ENCODE measurements around the gene HOGA1.

HOGA1 gene

DNA sequence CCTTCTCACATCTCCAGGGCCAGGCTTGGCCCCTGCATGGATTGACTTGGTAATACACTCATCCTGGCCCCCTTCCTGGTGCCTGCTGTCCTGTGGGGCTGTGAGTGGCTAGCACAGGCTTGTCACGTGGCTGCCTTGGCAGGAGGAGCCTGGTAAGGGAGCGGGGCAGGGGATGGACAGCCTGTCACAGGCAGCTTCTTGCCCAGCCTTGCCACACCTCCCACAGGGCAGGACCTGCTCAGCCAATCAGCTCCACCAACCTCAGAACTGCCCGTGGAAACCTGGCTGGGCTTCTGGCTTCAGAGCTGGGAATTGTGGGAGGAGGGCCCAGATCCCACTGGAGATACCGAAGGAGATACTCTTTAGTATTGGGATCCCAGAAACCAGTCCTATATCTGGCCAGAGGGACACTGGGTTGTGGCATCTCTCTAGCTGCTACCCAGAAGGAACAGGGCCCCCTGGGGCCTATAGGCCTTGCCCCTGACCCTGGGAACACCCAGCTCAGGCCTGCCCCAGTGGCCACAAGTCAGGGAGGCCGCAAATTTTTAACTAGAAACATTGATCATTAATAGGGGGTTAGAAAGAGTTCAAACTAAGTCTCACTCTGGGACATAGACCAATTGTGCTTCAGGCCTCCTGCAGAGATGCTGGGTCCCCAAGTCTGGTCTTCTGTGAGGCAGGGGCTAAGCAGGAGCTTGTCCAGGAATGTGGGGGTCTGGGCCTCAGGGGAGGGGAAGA, at the start of gene HOGA1:
HOGA1 (plus strand) TSS at position 330 of the 738 bp plus-strand sequence; CDS start at position 645, 315 bp downstream.
- no peaks in the 10 kb centered on the region for H3K36me3 ChIP-seq (ENCODE audit: low read length)
- no peak within 1 kb of the TSS for H3K4me2 ChIP-seq (ENCODE audit: low read depth, low read length, poor library complexity, severe bottlenecking)
- no peaks in the 10 kb centered on the region for H3K9me2 ChIP-seq (replicated peaks; ENCODE audit: insufficient read depth, low read length)
- no peaks in the 10 kb centered on the region for H3K9me3 ChIP-seq (ENCODE audit: insufficient read depth, low read length)
- no peak within 1 kb of the TSS for H3K4me3 ChIP-seq (ENCODE audit: insufficient read depth, low read length, poor library complexity, severe bottlenecking)
- H3K79me2 ChIP-seq (ENCODE audit: insufficient read depth, low read length): no peaks in the 10 kb centered on the region
- no peaks in the 10 kb centered on the region for H3K27me3 ChIP-seq (ENCODE audit: low read length)
- TF ChIP-seq EZH2phosphoT487 (conservative IDR thresholded peaks at IDR 0.05; ENCODE audit: low read length): no peak
- TF ChIP-seq, protein P1, sequence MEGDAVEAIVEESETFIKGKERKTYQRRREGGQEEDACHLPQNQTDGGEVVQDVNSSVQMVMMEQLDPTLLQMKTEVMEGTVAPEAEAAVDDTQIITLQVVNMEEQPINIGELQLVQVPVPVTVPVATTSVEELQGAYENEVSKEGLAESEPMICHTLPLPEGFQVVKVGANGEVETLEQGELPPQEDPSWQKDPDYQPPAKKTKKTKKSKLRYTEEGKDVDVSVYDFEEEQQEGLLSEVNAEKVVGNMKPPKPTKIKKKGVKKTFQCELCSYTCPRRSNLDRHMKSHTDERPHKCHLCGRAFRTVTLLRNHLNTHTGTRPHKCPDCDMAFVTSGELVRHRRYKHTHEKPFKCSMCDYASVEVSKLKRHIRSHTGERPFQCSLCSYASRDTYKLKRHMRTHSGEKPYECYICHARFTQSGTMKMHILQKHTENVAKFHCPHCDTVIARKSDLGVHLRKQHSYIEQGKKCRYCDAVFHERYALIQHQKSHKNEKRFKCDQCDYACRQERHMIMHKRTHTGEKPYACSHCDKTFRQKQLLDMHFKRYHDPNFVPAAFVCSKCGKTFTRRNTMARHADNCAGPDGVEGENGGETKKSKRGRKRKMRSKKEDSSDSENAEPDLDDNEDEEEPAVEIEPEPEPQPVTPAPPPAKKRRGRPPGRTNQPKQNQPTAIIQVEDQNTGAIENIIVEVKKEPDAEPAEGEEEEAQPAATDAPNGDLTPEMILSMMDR (IDR thresholded peaks at IDR 0.05; ENCODE audit: insufficient read depth, low read length, poor library complexity, severe bottlenecking): no peak
- no peak within 1 kb of the TSS for H3K27ac ChIP-seq (ENCODE audit: low read depth, low read length)
- H2AFZ ChIP-seq (ENCODE audit: low read depth, low read length, severe bottlenecking): no peak within 1 kb of the TSS
- no peak within 1 kb of the TSS for H3K9ac ChIP-seq (ENCODE audit: low read length)
- H3F3A ChIP-seq (ENCODE audit: insufficient read depth): no peaks in the 10 kb centered on the region
- no peaks in the 10 kb centered on the region for H4K20me1 ChIP-seq (ENCODE audit: low read depth, low read length)

DNA sequence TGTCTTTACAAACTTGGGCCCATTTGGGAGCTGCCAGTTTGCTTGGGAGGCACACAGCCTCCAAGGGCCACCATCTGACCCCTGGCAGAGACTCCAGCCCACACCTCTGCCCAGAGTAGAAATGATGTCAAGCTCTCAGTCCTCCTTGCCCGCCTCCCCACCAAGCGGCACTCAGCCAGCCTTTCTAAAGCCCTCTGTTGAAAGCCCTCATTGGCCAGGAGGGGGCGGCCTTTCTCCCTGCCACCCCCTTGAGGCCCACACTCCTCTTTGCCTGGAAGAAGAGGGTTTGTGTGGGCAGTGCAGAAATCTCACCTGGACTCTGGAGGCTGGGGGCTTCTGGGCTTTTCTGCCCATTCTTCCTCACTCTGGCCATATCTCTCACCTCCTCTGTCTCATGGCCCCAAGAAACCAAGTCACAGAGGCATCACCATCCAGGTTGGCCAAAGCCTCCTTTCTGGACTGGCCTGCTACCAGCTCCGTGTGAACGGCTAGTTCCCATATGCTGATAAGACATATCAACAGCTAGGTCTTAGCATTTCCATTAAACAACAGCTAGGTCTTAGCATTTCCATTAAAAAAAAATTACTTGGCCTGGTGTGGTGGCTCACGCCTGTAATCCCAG, 49.3 kb upstream of the HOGA1 start:
- H3F3A ChIP-seq (ENCODE audit: insufficient read depth): no peaks in the 10 kb centered on the region
- no peaks in the 10 kb centered on the region for H3K27me3 ChIP-seq (ENCODE audit: low read length)
- H3K36me3 ChIP-seq (ENCODE audit: low read length): no peaks in the 10 kb centered on the region
- no peak overlapping the region for H2AFZ ChIP-seq (ENCODE audit: low read depth, low read length, severe bottlenecking)
- H3K4me2 ChIP-seq (ENCODE audit: low read depth, low read length, poor library complexity, severe bottlenecking): no peak overlapping the region
- no peak overlapping the region for H3K4me3 ChIP-seq (ENCODE audit: insufficient read depth, low read length, poor library complexity, severe bottlenecking)
- H3K9ac ChIP-seq (ENCODE audit: low read length): no peak overlapping the region
- H3K27ac ChIP-seq (ENCODE audit: low read depth, low read length): no peak overlapping the region
- no peaks in the 10 kb centered on the region for H3K9me2 ChIP-seq (replicated peaks; ENCODE audit: insufficient read depth, low read length)
- TF ChIP-seq EZH2phosphoT487 (conservative IDR thresholded peaks at IDR 0.05; ENCODE audit: low read length): no peak
- TF ChIP-seq, protein P1 (IDR thresholded peaks at IDR 0.05; ENCODE audit: insufficient read depth, low read length, poor library complexity, severe bottlenecking): peak; percentile 66
- no peaks in the 10 kb centered on the region for H3K79me2 ChIP-seq (ENCODE audit: insufficient read depth, low read length)
- no peaks in the 10 kb centered on the region for H3K9me3 ChIP-seq (ENCODE audit: insufficient read depth, low read length)
- no peaks in the 10 kb centered on the region for H4K20me1 ChIP-seq (ENCODE audit: low read depth, low read length)

DNA sequence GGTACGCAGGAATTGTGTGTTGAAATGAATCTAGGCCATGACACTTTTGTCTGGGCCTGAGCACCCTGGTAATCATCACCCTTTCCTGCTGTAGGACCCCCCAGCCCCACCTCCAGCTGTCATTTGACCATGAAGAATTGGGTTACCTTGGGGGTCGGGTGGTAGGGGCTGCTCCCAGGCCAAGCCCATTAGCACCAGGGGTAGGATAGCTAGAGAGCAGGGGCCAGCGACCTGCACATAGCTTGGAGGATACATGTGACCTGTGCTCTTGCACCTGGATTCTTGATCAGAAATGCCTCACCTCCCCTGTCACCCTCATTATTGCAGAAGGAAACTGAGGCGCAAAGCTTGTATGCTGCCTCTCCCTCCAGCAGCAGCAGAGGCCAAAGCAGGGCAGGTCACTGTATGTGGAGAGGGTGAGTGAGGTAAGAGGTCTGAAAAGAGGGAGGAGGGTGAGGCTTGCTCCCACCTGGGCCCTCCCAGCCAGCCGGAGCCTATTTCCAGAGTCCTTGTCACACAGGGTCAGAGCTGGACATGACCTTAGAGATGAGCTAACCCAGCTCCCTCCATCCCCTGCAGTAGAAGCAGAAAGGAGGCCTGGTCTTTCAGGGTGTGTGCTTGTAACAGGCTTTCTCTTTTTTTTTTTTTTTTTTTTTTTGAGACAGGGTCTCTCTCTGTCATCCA, 46.9 kb upstream of the HOGA1 start:
- no peak for TF ChIP-seq EZH2phosphoT487 (conservative IDR thresholded peaks at IDR 0.05; ENCODE audit: low read length)
- TF ChIP-seq, protein P1 (IDR thresholded peaks at IDR 0.05; ENCODE audit: insufficient read depth, low read length, poor library complexity, severe bottlenecking): no peak
- H4K20me1 ChIP-seq (ENCODE audit: low read depth, low read length): no peaks in the 10 kb centered on the region
- H3K9me2 ChIP-seq (replicated peaks; ENCODE audit: insufficient read depth, low read length): no peaks in the 10 kb centered on the region
- no peak overlapping the region for H3K4me2 ChIP-seq (ENCODE audit: low read depth, low read length, poor library complexity, severe bottlenecking)
- H3K4me3 ChIP-seq (ENCODE audit: insufficient read depth, low read length, poor library complexity, severe bottlenecking): no peak overlapping the region
- H2AFZ ChIP-seq (ENCODE audit: low read depth, low read length, severe bottlenecking): no peak overlapping the region
- no peak overlapping the region for H3K9ac ChIP-seq (ENCODE audit: low read length)
- H3K9me3 ChIP-seq (ENCODE audit: insufficient read depth, low read length): no peaks in the 10 kb centered on the region
- no peaks in the 10 kb centered on the region for H3K27me3 ChIP-seq (ENCODE audit: low read length)
- H3K36me3 ChIP-seq (ENCODE audit: low read length): no peaks in the 10 kb centered on the region
- H3K27ac ChIP-seq (ENCODE audit: low read depth, low read length): no peak overlapping the region
- H3F3A ChIP-seq (ENCODE audit: insufficient read depth): no peaks in the 10 kb centered on the region
- H3K79me2 ChIP-seq (ENCODE audit: insufficient read depth, low read length): no peaks in the 10 kb centered on the region

All from SU-DHL-6 (cell line).